ENCODE data around the gene SPAG6. TPM values are rescaled to one million over a fixed set of nuclear protein-coding genes. Genes with fewer than 3 reads are reported as not detected.

The SPAG6 gene
- total and polyA plus RNA-seq, 2 of the 8 experiments (the other 6 are each of a cell fraction or from before 2014, with no cell fraction given): 0.14 TPM; not detected in 1

GRCh38 chr10:22370320-22370719 is 25.0 kb downstream of the SPAG6 start:
- CTCF ChIA-PET (ENCODE audit: partially characterized antibody): interaction anchor here (0.6 to 0.8 kb wide), 2 partner anchors 17 to 182 kb away, joined by 3 read pairs; no protein-coding TSS in a partner anchor
- Histone ChIP-seq H4K5ac (ENCODE audit: insufficient read length, low read depth, low read length) (no peak overlapping the region), H2BK15ac (ENCODE audit: low read length) (no peak overlapping the region), H3K27me3 (replicated peaks in 1 of 4; ENCODE audit: control insufficient read depth in 3 of 4, extremely low read depth in 1 of 4, insufficient read depth in 3 of 4, low read length in 3 of 4) (no peaks in the 10 kb centered on the region), H4K8ac (ENCODE audit: extremely low read depth, insufficient read depth, low read length) (no peak overlapping the region), H3K9me3 (ENCODE audit: insufficient read depth in 2 of 2, low read depth in 1 of 2, low read length in 1 of 2) (no peaks in the 10 kb centered on the region), H3K4ac (replicated peaks; ENCODE audit: insufficient read length, low read depth, low read length) (no peak overlapping the region), H2BK5ac (ENCODE audit: low read depth, low read length) (no peak overlapping the region), H3K4me3 (ENCODE audit: extremely low read depth in 1 of 4, insufficient read depth in 2 of 4, low read depth in 3 of 4, low read length in 4 of 4) (no peak overlapping the region), H3K56ac (replicated peaks; ENCODE audit: insufficient read length, low read depth, low read length) (no peak overlapping the region), H3K4me2 (ENCODE audit: insufficient read depth in 1 of 2, low read depth in 2 of 2, low read length in 2 of 2) (no peak overlapping the region), H3K27ac (ENCODE audit: low read depth, low read length) (no peak overlapping the region), H2BK12ac (ENCODE audit: low read depth, low read length) (no peak overlapping the region), H4K91ac (replicated peaks; ENCODE audit: insufficient read length, low read length) (no peak overlapping the region), H3K18ac (ENCODE audit: extremely low read depth, low read length) (no peak overlapping the region), H3K79me1 (ENCODE audit: low read depth, low read length) (no peaks in the 10 kb centered on the region), H3K9ac (replicated peaks in 1 of 4; ENCODE audit: extremely low read depth in 1 of 4, low read depth in 3 of 4, low read length in 3 of 4) (no peak overlapping the region), H2AFZ (ENCODE audit: low read length) (no peak overlapping the region), H3K36me3 (ENCODE audit: control insufficient read depth in 2 of 4, insufficient read depth in 4 of 4, low read length in 3 of 4) (no peaks in the 10 kb centered on the region), H3K23me2 (ENCODE audit: low read depth, low read length) (no peaks in the 10 kb centered on the region), H3K4me1 (replicated peaks in 1 of 4; ENCODE audit: control insufficient read depth in 3 of 4, insufficient read depth in 4 of 4, low read length in 3 of 4) (no peaks in the 10 kb centered on the region), H2AK5ac (ENCODE audit: low read depth, low read length) (no peak overlapping the region), H2BK20ac (ENCODE audit: low read length) (no peak overlapping the region), H2BK120ac (replicated peaks; ENCODE audit: low read depth, low read length) (no peak overlapping the region), H3K23ac (ENCODE audit: insufficient read length) (no peak overlapping the region), H3K79me2 (ENCODE audit: control insufficient read depth in 1 of 2, insufficient read depth in 2 of 2, low read length in 2 of 2) (no peaks in the 10 kb centered on the region), H3K14ac (ENCODE audit: insufficient read length) (no peak overlapping the region), H4K20me1 (replicated peaks in 1 of 2; ENCODE audit: control insufficient read depth in 1 of 2, insufficient read depth in 2 of 2, low read length in 2 of 2) (peaks cover 0 to 1% of the 10 kb centered on the region in 2 experiments)
- POLR2A ChIA-PET (ENCODE audit: partially characterized antibody): no interaction called here
- FAIRE-seq (no peak), DNase-seq (ENCODE audit: low read depth in 1 of 2, low spot score in 2 of 2) (no peak)
- no peak for TF ChIP-seq CTCF (IDR thresholded peaks at IDR 0.05; ENCODE audit: control extremely low read depth in 1 of 3, insufficient read depth in 1 of 3, low read depth in 1 of 3, low read length in 3 of 3)
- no peak for TF ChIP-seq NRF1 (IDR thresholded peaks at IDR 0.05; ENCODE audit: low read depth, low read length)
- no peak for TF ChIP-seq GABPA (IDR thresholded peaks at IDR 0.05; ENCODE audit: borderline replicate concordance, insufficient read depth, low read length)
- no peak for TF ChIP-seq TBP (IDR thresholded peaks at IDR 0.05; ENCODE audit: low read depth, low read length)
- no peak for TF ChIP-seq TAF1 (IDR thresholded peaks at IDR 0.05; ENCODE audit: low read depth, low read length)
- TF ChIP-seq POLR2AphosphoS5 (IDR thresholded peaks at IDR 0.05; ENCODE audit: low read depth, low read length): no peak

All from H1 (cell line).